HG02870 (cell line): ENCODE results near the gene LCE2A.
"Not testable (repeated sequence)": the region's sequence is repeated elsewhere in the genome, so short reads cannot be mapped to it uniquely, and the experiment has no call there.

ENCODE experiments used
- ATAC-seq: cut with Tn5 transposase; IDR thresholded peaks from one replicate; pipeline ENCODE4 v1.9.1; 2021; ENCODE audit warnings: mild to moderate bottlenecking, moderate library complexity; ENCODE audit not compliant: unreplicated experiment

The LCE2A gene

GRCh38 chr1:152697701-152698600 lies at the start of gene LCE2A:
Gene LCE2A, plus strand, starts transcription at chr1:152698345. Its CDS starts 557 bp downstream, at chr1:152698902.
- no peak for ATAC-seq

- ATAC-seq = no peak
Observed at GRCh38 chr1:152654110-152654509, 44.0 kb upstream of the LCE2A start.

- no peak for ATAC-seq
Observed at GRCh38 chr1:152656459-152656858, 41.7 kb upstream of the LCE2A start.

GRCh38 chr1:152657677-152658076 lies 40.5 kb upstream of the LCE2A start:
- no peak for ATAC-seq

GRCh38 chr1:152658649-152659048 lies 39.5 kb upstream of the LCE2A start:
- ATAC-seq = no peak

GRCh38 chr1:152663098-152663497 lies 35.0 kb upstream of the LCE2A start, which contains the start of gene LCE2D:
Gene LCE2D, plus strand, starts transcription at chr1:152663380. Its CDS starts 726 bp downstream, at chr1:152664106.
- no peak for ATAC-seq

GRCh38 chr1:152666171-152666570 lies 32.0 kb upstream of the LCE2A start:
- not testable (repeated sequence) for ATAC-seq

- ATAC-seq = no peak
Observed at GRCh38 chr1:152667648-152668047, 30.5 kb upstream of the LCE2A start.

- ATAC-seq = no peak
Observed at GRCh38 chr1:152673016-152673415, 25.1 kb upstream of the LCE2A start.

GRCh38 chr1:152674983-152675382 lies 23.2 kb upstream of the LCE2A start, which contains the start of gene LCE2C:
Gene LCE2C, plus strand, starts transcription at chr1:152675279. Its CDS starts 737 bp downstream, at chr1:152676016.
- not testable (repeated sequence) for ATAC-seq

GRCh38 chr1:152679459-152679858 lies 18.7 kb upstream of the LCE2A start:
- no peak for ATAC-seq

GRCh38 chr1:152681616-152682015 lies 16.5 kb upstream of the LCE2A start:
- no peak for ATAC-seq

- no peak for ATAC-seq
Observed at GRCh38 chr1:152683846-152684245, 14.3 kb upstream of the LCE2A start.

GRCh38 chr1:152685823-152686222 lies 12.3 kb upstream of the LCE2A start, which contains the start of gene LCE2B:
Gene LCE2B, plus strand, starts transcription at chr1:152686123. Its CDS starts 721 bp downstream, at chr1:152686844.
- ATAC-seq = not testable (repeated sequence)

- ATAC-seq = no peak
Observed at GRCh38 chr1:152699746-152700145, 1.6 kb downstream of the LCE2A start.

- no peak for ATAC-seq
Observed at GRCh38 chr1:152707860-152708259, 9.7 kb downstream of the LCE2A start, which contains the start of gene LCE4A. Gene LCE4A, plus strand, starts transcription at chr1:152708160. Its CDS starts 916 bp downstream, at chr1:152709076.

- ATAC-seq = no peak
Observed at GRCh38 chr1:152718238-152718637, 20.1 kb downstream of the LCE2A start.

- ATAC-seq = no peak
Observed at GRCh38 chr1:152725261-152725660, 27.1 kb downstream of the LCE2A start.

GRCh38 chr1:152728986-152729385 lies 30.8 kb downstream of the LCE2A start:
- no peak for ATAC-seq

- ATAC-seq = no peak
Observed at GRCh38 chr1:152735648-152736047, 37.5 kb downstream of the LCE2A start.

GRCh38 chr1:152737997-152738396 lies 39.9 kb downstream of the LCE2A start:
- ATAC-seq = no peak

- ATAC-seq = no peak
Observed at GRCh38 chr1:152739841-152740240, 41.7 kb downstream of the LCE2A start.
